Testis (tissue), 3 donors: Measurements from ENCODE around the gene IARS2. TPM values are rescaled to one million over a fixed set of nuclear protein-coding genes. Genes with fewer than 3 reads are reported as not detected.

ENCODE experiments used
- DNase-seq: peaks from one replicate; pipeline ENCODE4 v3.0.0-alpha.2; 2019
- H3K27ac ChIP-seq, 2 donors: fragments of 200-600 bp; sonication (generic); one replicate each; pipeline ENCODE4 v1.5.1; 2019
- H3K27me3 ChIP-seq: fragments of 200-600 bp; sonication (generic); one replicate; pipeline ENCODE4 v1.5.1; 2019
- H3K36me3 ChIP-seq: fragments of 200-600 bp; sonication (generic); one replicate; pipeline ENCODE4 v1.5.1; 2017; ENCODE audit warnings: low read depth; ENCODE audit errors: missing control alignments
- H3K4me1 ChIP-seq: fragments of 200-600 bp; sonication (generic); one replicate; pipeline ENCODE4 v1.5.1; 2019
- H3K4me3 ChIP-seq, 2 donors: fragments of 200-600 bp; sonication (generic); one replicate each; pipeline ENCODE4 v1.5.1; 2017 to 2019
- H3K9me3 ChIP-seq: fragments of 200-600 bp; sonication (generic); one replicate; pipeline ENCODE4 v1.5.1; 2017
- POLR2A ChIP-seq: fragments of 450-650 bp; IDR thresholded peaks from one replicate; pipeline ENCODE4 v1.6.1; 2017; ENCODE audit warnings: antibody characterized with exemption, mild to moderate bottlenecking, moderate library complexity
- WGBS, 2 donors: methylation state at CpG; one replicate each; pipeline ENCODE4 v1.1.5; 2018; 5-methylcytosine and 5-hydroxymethylcytosine counted together
- intact Hi-C: fragments of 100-400 bp; cut with DNase I; formaldehyde crosslinking; loops from one replicate; pipeline ENCODE4 v1.15.1; 2023; ENCODE audit warnings: low total_unique reads
- polyA plus RNA-seq: library from polyadenylated mRNA; stranded (reverse); fragments of 350-450 nt; fragmentation: Illumina TruSeq; extraction: RNeasy Lipid Tissue Mini Kit (QIAGEN cat#74804); gene quantifications from one replicate; pipeline ENCODE4 v1.2.3, GENCODE V29; 2014; ENCODE audit warnings: low read depth, low replicate concordance; ENCODE audit not compliant: insufficient read depth
- total RNA-seq, 2 donors: library from RNA; depleted of rRNA; stranded (reverse); fragments of >200 nt; gene quantifications; one replicate each; pipeline ENCODE4 v1.2.3, GENCODE V29; 2016
- TF ChIP-seq, protein P1 (sequence below), 3 experiments: fragments of 450-650 bp in 2 of 3; fragments of 200-600 bp in 1 of 3; sonication (generic) in 1 of 3; IDR thresholded peaks; one replicate each; pipeline ENCODE4 v1.5.1; 2016 to 2019; ENCODE audit warnings: antibody characterized with exemption in 3 of 3, mild to moderate bottlenecking in 2 of 3, moderate library complexity in 1 of 3

Gene IARS2
- total and polyA plus RNA-seq, 3 donors from 2014 or later, result 57.6 to 62.9 (median 62.0) TPM

DNA sequence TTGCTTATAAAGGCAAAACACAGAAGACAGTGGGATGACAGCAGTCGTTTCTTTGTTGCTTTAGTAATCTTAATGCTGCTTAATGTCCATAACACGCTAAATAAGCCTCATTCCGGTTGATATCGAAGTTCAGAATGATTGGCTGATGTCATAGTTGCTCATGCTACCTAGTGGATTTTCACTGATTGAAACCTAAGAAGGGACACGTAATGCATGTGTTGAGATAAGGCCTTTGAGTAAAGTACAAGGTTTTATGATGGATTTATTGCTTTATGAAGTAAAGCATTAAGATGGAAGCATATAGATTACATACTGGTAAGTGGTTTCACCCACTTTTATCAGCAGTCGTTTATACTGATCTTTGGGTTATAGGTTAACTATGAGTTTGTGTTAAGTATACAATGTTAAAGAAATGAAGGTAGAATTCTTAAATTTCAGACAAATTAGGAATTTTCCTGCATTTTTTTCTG lies 25.1 kb downstream of the IARS2 start:
- no peaks in the 10 kb centered on the region for H3K4me1 ChIP-seq
- WGBS, 2 donors, result 67 to 80% methylated on average over 6 of the region's 6 CpGs
- no peak for TF ChIP-seq POLR2A
- TF ChIP-seq, protein P1, sequence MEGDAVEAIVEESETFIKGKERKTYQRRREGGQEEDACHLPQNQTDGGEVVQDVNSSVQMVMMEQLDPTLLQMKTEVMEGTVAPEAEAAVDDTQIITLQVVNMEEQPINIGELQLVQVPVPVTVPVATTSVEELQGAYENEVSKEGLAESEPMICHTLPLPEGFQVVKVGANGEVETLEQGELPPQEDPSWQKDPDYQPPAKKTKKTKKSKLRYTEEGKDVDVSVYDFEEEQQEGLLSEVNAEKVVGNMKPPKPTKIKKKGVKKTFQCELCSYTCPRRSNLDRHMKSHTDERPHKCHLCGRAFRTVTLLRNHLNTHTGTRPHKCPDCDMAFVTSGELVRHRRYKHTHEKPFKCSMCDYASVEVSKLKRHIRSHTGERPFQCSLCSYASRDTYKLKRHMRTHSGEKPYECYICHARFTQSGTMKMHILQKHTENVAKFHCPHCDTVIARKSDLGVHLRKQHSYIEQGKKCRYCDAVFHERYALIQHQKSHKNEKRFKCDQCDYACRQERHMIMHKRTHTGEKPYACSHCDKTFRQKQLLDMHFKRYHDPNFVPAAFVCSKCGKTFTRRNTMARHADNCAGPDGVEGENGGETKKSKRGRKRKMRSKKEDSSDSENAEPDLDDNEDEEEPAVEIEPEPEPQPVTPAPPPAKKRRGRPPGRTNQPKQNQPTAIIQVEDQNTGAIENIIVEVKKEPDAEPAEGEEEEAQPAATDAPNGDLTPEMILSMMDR (IDR thresholded peaks at IDR 0.05), result no peak
- no peaks in the 10 kb centered on the region for H3K9me3 ChIP-seq
- intact Hi-C loops, result no loop called here
- H3K4me3 ChIP-seq, result no peak overlapping the region
- no peaks in the 10 kb centered on the region for H3K36me3 ChIP-seq
- no peaks in the 10 kb centered on the region for H3K27me3 ChIP-seq
- H3K27ac ChIP-seq, result no peak overlapping the region
- no peak for DNase-seq

DNA sequence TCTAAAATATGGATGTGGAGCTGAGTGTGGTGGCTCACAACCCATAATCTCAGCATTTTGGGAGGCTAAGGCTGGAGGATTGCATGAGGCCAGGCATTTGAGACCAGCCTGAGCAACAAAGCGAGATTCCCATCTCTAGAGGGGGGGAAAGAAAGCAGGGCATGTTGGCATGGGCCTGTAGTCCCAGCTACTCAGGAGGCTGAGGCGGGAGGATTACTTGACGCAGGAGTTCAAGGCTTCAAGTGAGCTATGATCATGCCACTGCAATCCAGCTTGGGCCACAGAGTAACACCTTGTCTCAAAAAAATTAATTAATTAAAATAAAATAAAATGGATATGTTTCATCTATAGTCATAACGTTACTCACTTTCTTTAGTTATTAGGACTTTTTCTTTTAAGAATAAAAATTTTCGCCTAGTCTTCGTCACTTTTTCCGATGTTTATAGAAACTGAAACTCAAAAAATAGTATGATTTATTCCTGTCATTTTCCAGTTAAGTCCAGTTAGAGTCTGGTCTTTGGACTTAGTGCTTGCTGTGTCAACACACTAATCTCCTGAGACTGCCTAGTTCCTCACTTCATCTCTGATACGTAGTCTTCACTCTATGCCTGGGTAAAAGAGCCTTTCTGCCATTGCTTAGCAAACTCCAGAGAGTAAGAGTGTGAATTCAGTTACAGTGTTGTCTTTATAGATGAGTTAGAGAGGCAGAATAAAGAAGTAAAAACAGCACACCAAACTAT lies 28.0 kb downstream of the IARS2 start:
- TF ChIP-seq, protein P1 (IDR thresholded peaks at IDR 0.05), result no peak
- TF ChIP-seq POLR2A, result no peak
- H3K36me3 ChIP-seq, result no peaks in the 10 kb centered on the region
- 89 to 93% methylated on average over 8 of the region's 8 CpGs for WGBS, 2 donors
- H3K27me3 ChIP-seq, result no peaks in the 10 kb centered on the region
- intact Hi-C loops, result no loop called here
- H3K9me3 ChIP-seq, result no peaks in the 10 kb centered on the region
- DNase-seq, result no peak
- H3K27ac ChIP-seq, result no peak overlapping the region
- H3K4me3 ChIP-seq, result no peak overlapping the region
- H3K4me1 ChIP-seq, result peaks cover 5% of the 10 kb centered on the region

DNA sequence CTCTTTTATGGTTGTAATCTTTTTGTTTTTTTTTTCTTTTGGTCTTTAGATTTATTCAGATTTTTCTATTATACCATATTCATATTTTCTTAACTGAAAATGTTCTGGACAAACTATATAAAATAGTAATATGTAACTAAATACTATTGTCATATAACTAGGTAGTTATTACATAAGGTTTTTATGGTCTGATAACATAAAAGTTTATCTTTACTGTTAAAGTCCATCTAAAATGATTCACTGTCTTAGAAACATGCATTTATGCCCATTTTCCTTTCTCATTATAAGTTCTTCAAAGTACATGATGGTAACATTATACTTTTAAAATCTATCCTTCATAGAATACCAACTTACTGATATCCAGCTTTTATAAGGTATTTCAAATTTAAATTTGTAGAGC lies 29.1 kb downstream of the IARS2 start:
- Histone ChIP-seq H3K36me3 (no peaks in the 10 kb centered on the region), H3K4me1 (peaks cover 5% of the 10 kb centered on the region), H3K9me3 (no peaks in the 10 kb centered on the region), H3K4me3 (no peak overlapping the region), H3K27ac (no peak overlapping the region), H3K27me3 (no peaks in the 10 kb centered on the region)
- TF ChIP-seq, protein P1 (IDR thresholded peaks at IDR 0.05), result no peak
- no peak for TF ChIP-seq POLR2A
- DNase-seq, result no peak
- intact Hi-C loops, result no loop called here

DNA sequence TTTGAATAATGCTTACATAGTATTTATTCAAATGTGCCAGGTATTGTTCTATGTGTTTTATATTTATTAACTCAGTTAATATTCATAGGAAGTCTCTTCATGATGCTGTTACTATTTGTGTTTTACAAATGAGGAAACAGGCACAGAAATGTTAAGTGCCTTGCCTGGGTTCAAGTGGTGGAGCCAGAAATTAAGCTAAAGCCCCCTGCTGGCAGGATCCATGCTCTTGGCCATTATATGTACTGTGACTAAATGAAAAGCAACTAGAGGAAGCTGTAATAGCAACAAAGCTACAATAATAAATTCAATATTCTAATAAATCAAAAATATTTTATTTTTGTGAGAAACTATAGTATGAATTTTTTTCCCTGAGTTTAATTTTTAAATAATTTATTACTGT lies 30.0 kb downstream of the IARS2 start:
- TF ChIP-seq, protein P1 (IDR thresholded peaks at IDR 0.05), result peak in 1 of 3 experiments; percentile 11
- TF ChIP-seq POLR2A, result no peak
- no peak for DNase-seq
- intact Hi-C loops, result no loop called here

DNA sequence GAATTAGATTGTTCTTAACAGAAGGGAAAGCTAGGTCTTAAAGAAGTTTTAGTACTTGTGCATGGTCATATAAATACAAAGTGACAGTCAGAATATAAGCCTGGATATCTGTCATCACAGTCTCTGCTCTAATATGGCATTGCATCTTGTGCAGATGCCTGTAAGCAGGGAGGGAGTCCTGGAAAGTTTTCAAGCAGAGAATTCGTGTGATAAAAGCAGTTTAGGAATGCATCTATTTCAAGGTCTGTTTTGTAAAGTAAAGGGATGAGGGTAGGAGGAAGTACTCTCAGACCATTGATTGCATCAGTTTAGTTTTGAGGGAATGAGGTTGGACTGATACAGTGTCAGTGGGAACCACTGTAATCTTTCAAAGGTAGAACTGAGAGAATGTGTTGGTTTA lies 30.6 kb downstream of the IARS2 start:
- no peaks in the 10 kb centered on the region for H3K9me3 ChIP-seq
- H3K36me3 ChIP-seq, result no peaks in the 10 kb centered on the region
- no peak for TF ChIP-seq POLR2A
- TF ChIP-seq, protein P1 (IDR thresholded peaks at IDR 0.05), result no peak
- no peak for DNase-seq
- H3K4me1 ChIP-seq, result peaks cover 5% of the 10 kb centered on the region
- no peak overlapping the region for H3K4me3 ChIP-seq
- intact Hi-C loops, result no loop called here
- no peaks in the 10 kb centered on the region for H3K27me3 ChIP-seq
- 29% methylated on average over 1 of the region's 1 CpG for WGBS, 2 donors
- H3K27ac ChIP-seq, result no peak overlapping the region

More for the DNA sequence above, 30.0 kb downstream of the IARS2 start:
- Histone ChIP-seq H3K4me3 (no peak overlapping the region), H3K36me3 (no peaks in the 10 kb centered on the region), H3K9me3 (no peaks in the 10 kb centered on the region), H3K27me3 (no peaks in the 10 kb centered on the region), H3K27ac (no peak overlapping the region), H3K4me1 (peaks cover 5% of the 10 kb centered on the region)
